ENCODE data around the gene CSF3.

DNA sequence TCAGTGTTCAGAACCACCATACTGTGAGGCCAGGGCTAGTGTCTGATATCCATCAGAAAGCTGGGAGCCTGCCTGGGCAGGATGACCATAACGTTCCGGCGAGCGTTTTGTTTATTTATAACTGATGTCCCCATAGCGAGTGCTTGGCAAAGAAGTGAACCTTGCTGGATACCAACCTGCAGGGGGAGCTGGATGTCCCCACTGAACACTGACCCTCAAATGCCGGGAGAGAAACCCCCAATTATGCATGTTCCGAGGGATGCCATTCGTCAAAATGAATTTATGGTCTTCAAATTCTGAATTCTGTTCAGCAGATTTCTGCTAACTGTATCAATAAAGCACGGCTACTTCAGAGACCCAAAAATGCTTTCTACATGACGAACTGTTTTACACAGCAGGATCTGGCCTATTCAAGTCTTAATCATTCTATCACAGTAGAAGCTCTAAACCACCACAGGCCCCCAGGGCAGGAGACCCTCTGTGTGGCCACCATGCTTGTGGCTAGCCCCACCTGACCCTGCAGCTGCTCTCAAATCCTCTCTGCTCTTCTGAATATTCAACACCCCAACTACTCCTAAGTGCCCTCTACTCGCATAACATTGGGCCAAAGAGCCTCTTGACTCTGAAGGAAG lies 23.8 kb downstream of the CSF3 start:
- TF ChIP-seq, protein P1, sequence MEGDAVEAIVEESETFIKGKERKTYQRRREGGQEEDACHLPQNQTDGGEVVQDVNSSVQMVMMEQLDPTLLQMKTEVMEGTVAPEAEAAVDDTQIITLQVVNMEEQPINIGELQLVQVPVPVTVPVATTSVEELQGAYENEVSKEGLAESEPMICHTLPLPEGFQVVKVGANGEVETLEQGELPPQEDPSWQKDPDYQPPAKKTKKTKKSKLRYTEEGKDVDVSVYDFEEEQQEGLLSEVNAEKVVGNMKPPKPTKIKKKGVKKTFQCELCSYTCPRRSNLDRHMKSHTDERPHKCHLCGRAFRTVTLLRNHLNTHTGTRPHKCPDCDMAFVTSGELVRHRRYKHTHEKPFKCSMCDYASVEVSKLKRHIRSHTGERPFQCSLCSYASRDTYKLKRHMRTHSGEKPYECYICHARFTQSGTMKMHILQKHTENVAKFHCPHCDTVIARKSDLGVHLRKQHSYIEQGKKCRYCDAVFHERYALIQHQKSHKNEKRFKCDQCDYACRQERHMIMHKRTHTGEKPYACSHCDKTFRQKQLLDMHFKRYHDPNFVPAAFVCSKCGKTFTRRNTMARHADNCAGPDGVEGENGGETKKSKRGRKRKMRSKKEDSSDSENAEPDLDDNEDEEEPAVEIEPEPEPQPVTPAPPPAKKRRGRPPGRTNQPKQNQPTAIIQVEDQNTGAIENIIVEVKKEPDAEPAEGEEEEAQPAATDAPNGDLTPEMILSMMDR (IDR thresholded peaks at IDR 0.05): no peak; the same call in 1 of the 2 replicates
- TF ChIP-seq, protein P2, sequence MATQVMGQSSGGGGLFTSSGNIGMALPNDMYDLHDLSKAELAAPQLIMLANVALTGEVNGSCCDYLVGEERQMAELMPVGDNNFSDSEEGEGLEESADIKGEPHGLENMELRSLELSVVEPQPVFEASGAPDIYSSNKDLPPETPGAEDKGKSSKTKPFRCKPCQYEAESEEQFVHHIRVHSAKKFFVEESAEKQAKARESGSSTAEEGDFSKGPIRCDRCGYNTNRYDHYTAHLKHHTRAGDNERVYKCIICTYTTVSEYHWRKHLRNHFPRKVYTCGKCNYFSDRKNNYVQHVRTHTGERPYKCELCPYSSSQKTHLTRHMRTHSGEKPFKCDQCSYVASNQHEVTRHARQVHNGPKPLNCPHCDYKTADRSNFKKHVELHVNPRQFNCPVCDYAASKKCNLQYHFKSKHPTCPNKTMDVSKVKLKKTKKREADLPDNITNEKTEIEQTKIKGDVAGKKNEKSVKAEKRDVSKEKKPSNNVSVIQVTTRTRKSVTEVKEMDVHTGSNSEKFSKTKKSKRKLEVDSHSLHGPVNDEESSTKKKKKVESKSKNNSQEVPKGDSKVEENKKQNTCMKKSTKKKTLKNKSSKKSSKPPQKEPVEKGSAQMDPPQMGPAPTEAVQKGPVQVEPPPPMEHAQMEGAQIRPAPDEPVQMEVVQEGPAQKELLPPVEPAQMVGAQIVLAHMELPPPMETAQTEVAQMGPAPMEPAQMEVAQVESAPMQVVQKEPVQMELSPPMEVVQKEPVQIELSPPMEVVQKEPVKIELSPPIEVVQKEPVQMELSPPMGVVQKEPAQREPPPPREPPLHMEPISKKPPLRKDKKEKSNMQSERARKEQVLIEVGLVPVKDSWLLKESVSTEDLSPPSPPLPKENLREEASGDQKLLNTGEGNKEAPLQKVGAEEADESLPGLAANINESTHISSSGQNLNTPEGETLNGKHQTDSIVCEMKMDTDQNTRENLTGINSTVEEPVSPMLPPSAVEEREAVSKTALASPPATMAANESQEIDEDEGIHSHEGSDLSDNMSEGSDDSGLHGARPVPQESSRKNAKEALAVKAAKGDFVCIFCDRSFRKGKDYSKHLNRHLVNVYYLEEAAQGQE (IDR thresholded peaks at IDR 0.05; ENCODE audit: insufficient read depth in 1 of 2, low read depth in 2 of 2, low read length in 1 of 2): no peak
- TF ChIP-seq SIN3A (IDR thresholded peaks at IDR 0.05; ENCODE audit: borderline replicate concordance, insufficient read depth, low read depth, low read length): no peak
- no peak for TF ChIP-seq POLR2AphosphoS5 (IDR thresholded peaks at IDR 0.05; ENCODE audit: low read depth, low read length)
